Neutrophil (primary cell): ENCODE data around the gene MRPS35.

Experiments used
- H3K27ac ChIP-seq: fragments of 200-600 bp; sonication (generic); 2 replicates; pipeline ENCODE4 v1.5.1; 2016; ENCODE audit warnings: mild to moderate bottlenecking, moderate library complexity
- H3K27me3 ChIP-seq: fragments of 200-600 bp; sonication (generic); 2 replicates; pipeline ENCODE4 v1.6.0; 2016; ENCODE audit warnings: mild to moderate bottlenecking
- H3K36me3 ChIP-seq: fragments of 200-600 bp; sonication (generic); 2 replicates; pipeline ENCODE4 v1.5.1; 2017
- H3K4me1 ChIP-seq, 2 experiments: fragments of 200-600 bp in 1 of 2; sonication (generic) in 1 of 2; 1 replicate in 1 of 2; 2 replicates in 1 of 2; pipeline versions ENCODE4 v1.5.1 to v1.6.1; 2013 to 2016; ENCODE audit warnings: low read depth in 1 of 2, low read length in 1 of 2, mild to moderate bottlenecking in 1 of 2, moderate library complexity in 1 of 2; ENCODE audit not compliant: control insufficient read depth in 1 of 2, insufficient read depth in 1 of 2
- H3K4me3 ChIP-seq, 2 experiments: fragments of 200-600 bp in 1 of 2; sonication (generic) in 1 of 2; 1 replicate in 1 of 2; 2 replicates in 1 of 2; pipeline ENCODE4 v1.5.1; 2013 to 2016; ENCODE audit warnings: low read depth in 1 of 2, low read length in 1 of 2, mild to moderate bottlenecking in 1 of 2, moderate library complexity in 1 of 2
- H3K9me3 ChIP-seq: fragments of 200-600 bp; sonication (generic); 2 replicates; pipeline ENCODE4 v1.5.1; 2016
- CTCF ChIP-seq: fragments of 200-600 bp; sonication (generic); IDR thresholded peaks from 2 replicates; pipeline ENCODE4 v1.5.1; 2016; ENCODE audit warnings: antibody characterized with exemption

The MRPS35 gene

GRCh38 chr12:27796128-27796527 lies 85.5 kb downstream of the MRPS35 start:
- Histone ChIP-seq H3K27me3 (no peaks in the 10 kb centered on the region), H3K4me1 (peaks cover 4 to 13% of the 10 kb centered on the region in 2 experiments), H3K4me3 (no peak overlapping the region), H3K36me3 (peaks cover 44% of the 10 kb centered on the region), H3K9me3 (no peaks in the 10 kb centered on the region), H3K27ac (no peak overlapping the region)
- no peak for TF ChIP-seq CTCF

GRCh38 chr12:27797301-27798025 lies 86.8 kb downstream of the MRPS35 start:
- TF ChIP-seq CTCF = no peak
- no peaks in the 10 kb centered on the region for H3K27me3 ChIP-seq

GRCh38 chr12:27800819-27801218 lies 90.2 kb downstream of the MRPS35 start:
- Histone ChIP-seq H3K36me3 (peaks cover 24% of the 10 kb centered on the region), H3K4me1 (peaks cover 4 to 21% of the 10 kb centered on the region in 2 experiments), H3K27me3 (no peaks in the 10 kb centered on the region), H3K27ac (no peak overlapping the region), H3K4me3 (no peak overlapping the region), H3K9me3 (no peaks in the 10 kb centered on the region)
- no peak for TF ChIP-seq CTCF

More at GRCh38 chr12:27797301-27798025, 86.8 kb downstream of the MRPS35 start:
- Histone ChIP-seq H3K36me3 (peaks cover 32% of the 10 kb centered on the region), H3K9me3 (no peaks in the 10 kb centered on the region), H3K4me1 (peaks cover 4 to 15% of the 10 kb centered on the region in 2 experiments), H3K4me3 (no peak overlapping the region), H3K27ac (no peak overlapping the region)

GRCh38 chr12:27801630-27802029 lies 91.0 kb downstream of the MRPS35 start:
- Histone ChIP-seq H3K4me3 (no peak overlapping the region), H3K27ac (no peak overlapping the region), H3K27me3 (no peaks in the 10 kb centered on the region), H3K9me3 (no peaks in the 10 kb centered on the region), H3K4me1 (peaks cover 4 to 21% of the 10 kb centered on the region in 2 experiments), H3K36me3 (peaks cover 19% of the 10 kb centered on the region)
- no peak for TF ChIP-seq CTCF

GRCh38 chr12:27802511-27802910 lies 91.9 kb downstream of the MRPS35 start:
- Histone ChIP-seq H3K27ac (no peak overlapping the region), H3K27me3 (no peaks in the 10 kb centered on the region), H3K4me1 (peaks cover 8 to 27% of the 10 kb centered on the region in 2 experiments), H3K9me3 (no peaks in the 10 kb centered on the region), H3K36me3 (peaks cover 11% of the 10 kb centered on the region), H3K4me3 (no peak overlapping the region)
- TF ChIP-seq CTCF = no peak
